IPS-11a (cell line): ENCODE data around the gene KRT75.

ENCODE experiments used
- H3K4me3 ChIP-seq: one replicate; pipeline ENCODE4 v1.5.1; 2013; ENCODE audit warnings: low read depth, low read length, control low read depth

KRT75 gene

GRCh38 chr12:52394836-52395405, 39.2 kb downstream of the KRT75 start:
- H3K4me3 ChIP-seq: no peak overlapping the region

DNA sequence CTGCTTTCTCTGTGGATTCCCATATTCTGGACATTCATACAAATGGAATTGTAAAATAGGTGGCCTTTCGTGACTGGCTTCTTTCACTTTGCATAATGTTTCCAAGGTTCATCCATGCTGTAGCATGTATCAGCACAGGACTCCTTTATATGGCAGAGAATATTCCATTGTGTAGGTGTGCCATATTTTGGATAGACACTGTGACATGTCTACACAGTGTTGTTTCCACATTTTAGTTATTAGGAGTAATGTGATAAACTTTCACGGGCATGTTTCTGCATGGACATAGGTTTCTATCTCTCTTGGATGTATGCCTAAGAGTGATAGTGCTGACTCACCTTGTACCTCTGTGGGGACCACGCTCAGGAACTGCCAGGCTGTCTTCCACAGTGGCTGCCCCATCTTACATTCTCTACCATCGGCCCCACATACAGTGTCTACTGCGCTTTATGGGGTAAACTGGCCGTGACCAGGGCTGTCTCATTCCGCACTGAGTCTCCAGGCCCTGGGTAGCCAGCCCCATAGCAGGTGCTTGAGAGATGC, 41.6 kb downstream of the KRT75 start:
- no peak overlapping the region for H3K4me3 ChIP-seq

DNA sequence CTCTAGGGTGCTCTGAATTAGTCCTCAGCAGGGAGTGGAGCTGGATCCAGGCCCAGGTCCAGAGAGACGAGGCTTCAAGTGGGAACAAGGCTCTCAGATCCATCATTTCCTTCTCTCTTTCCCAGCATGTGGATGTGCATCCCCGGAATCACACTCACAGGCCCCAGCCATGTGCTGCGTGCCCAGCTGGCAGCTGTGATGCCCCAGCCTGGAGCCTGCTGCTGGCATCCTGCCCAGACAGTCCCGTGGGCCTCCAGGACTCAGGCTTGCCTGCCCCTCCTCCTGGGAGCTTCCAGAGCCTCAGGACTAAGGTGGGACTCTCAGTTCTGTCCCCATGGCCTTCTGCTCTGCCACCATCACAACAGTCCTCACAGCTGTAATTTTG, 42.6 kb downstream of the KRT75 start:
- no peak overlapping the region for H3K4me3 ChIP-seq

DNA sequence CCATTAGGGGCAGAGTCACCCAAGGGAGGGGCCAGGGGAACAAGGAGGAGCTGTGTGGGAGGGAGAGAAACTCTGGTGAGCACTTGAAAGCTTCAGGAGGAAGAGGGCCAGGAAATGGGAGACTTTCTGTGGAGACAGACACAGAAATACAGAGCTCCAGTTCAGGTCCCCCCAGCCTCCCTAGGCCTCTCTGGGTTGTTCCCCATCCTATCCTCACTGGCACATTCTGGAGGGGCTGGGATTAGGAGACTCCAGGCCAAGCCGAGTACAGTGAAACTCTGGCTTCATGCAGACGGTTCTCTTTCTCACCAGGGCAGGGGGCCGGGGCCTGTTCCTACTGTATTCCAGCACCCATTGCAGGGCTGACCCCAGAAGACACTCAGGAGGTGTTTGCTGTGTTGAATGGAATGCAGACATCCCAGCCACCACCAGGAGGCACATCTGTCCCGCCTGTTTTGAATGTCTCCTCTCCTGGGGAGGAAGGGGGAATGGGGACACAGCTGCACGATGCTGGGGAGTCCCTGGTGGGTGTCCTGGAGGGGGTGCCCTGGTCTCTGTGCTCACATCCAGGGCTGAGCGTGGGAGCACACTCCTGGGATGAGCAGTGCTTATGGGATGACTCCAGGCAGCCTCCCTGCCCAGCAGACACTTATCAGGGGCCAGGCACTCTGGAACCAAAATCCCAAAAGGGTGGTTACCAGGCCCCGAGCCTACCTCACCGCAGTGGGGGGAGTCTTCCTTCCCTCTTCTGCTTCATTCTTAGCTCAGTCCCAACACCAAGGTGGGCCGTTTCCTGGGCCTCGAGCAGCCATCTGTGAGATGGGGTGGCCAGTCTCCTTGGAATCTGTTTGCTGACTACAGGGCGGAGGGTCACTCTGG, 43.2 kb downstream of the KRT75 start:
- H3K4me3 ChIP-seq: no peak overlapping the region

- H3K4me3 ChIP-seq: no peak overlapping the region
These were observed 44.6 kb downstream of the KRT75 start for GRCh38 chr12:52389313-52390207.

DNA sequence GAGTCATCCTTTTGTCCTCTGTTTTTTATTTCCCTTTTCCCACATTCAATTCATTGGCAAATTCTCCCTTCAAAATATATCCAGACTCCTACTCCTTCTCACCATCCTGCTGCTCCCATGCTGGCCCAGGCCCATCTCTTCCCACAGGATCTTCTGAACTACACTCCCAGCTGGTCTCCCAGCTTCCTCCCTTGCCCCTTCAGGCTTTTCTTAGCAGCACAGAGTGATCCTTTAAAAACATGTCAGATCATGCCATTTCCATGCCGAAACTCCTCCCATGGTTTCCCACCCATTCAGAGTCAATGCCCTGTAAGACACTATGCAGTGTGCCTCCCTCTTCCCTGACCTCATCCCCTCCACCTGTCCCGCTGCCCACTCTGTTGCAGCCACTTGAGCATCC, 46.3 kb downstream of the KRT75 start:
- H3K4me3 ChIP-seq: no peak overlapping the region

GRCh38 chr12:52385226-52385702, 48.9 kb downstream of the KRT75 start, which contains the start of gene KRT84:
TSS of gene KRT84 (minus strand) at chr12:52385652. CDS start at chr12:52385585, 67 bp downstream.
- no peak within 1 kb of the TSS for H3K4me3 ChIP-seq

GRCh38 chr12:52383331-52383730, 50.8 kb downstream of the KRT75 start:
- no peak overlapping the region for H3K4me3 ChIP-seq

DNA sequence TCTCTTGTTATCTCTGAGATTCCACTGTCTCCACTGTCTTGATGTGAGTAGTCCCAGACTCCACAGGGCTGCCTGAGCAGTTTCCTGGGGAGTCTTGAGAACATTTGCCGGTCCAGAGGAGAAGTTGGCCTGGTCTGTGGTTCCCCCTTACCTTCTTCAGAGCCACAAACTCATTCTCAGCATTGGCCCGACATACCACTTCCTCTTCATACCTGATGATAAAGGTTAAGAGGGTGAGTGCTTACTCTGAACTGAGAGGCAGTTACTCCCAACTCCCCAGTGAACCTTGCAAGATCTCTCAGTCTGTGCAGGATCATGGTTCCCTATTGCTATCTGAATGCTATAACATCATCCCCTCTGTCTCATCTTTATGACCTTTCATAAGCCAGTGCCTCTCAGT, 51.3 kb downstream of the KRT75 start:
- no peak overlapping the region for H3K4me3 ChIP-seq

DNA sequence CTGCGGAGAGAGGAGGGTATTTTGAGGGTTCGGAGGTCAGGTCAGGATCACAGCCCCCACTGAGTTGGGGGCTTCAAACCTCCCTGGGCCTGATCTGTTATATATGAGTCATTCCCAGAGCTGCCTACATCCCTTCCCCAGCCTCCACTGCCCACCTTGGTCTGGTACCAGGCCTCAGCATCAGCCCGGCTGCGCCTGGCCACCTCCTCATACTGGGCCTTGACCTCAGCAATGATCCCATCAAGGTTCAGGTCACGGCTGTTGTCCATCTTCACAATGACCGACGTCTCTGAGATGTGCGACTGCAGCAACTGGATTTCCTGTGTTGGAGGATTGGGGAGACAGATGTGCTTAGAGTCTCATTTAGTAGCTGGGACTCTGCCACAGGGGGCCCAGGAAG, 53.0 kb downstream of the KRT75 start:
- no peak overlapping the region for H3K4me3 ChIP-seq

DNA sequence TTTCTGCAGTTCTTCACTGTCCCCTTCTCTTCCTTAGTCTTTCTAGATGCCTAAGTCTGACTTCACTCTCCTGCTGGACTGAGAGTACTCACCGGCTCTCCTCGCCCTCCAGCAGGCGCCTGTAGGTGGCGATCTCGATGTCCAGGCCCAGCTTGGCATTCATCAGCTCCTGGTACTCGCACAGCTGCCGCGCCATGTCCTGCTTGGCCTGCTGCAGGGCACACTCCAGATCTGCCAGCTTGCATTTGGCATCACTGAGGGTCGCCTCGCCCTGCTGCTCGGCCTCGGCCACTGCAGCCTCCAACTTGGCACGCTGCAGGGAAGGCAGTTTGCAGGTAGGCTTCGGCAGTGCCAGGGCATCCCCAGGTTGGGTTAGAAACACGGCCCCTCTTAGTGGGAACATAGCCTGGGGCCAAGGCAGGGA, 53.9 kb downstream of the KRT75 start:
- H3K4me3 ChIP-seq: no peak overlapping the region

DNA sequence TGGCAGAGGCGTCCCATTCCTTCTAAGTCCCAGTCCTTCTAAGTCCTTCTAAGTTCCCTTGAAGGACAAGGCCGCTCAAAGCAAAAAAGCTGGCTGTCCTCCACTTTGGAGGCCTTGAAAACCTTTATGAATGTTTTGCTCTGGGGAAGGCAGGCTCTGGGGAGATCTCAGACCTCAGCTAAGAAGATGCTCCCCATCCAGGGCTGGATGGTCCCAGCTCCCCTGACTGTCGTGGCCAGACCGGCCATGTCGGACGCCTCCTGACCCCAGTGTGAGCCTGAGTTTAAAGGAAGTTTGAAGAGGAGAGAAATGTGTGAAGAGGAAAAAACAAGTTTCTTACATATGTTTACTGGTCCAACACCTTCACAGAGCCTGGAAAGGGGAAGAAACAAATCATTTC, 54.6 kb downstream of the KRT75 start:
- H3K4me3 ChIP-seq: no peak overlapping the region

GRCh38 chr12:52378091-52378490, 56.1 kb downstream of the KRT75 start:
- no peak overlapping the region for H3K4me3 ChIP-seq

GRCh38 chr12:52377266-52377665, 56.9 kb downstream of the KRT75 start:
- H3K4me3 ChIP-seq: no peak overlapping the region
